Activated CD4-positive, alpha-beta T cell treated with anti-CD3 and anti-CD28 coated beads for 36 hours (primary cell): ENCODE measurements around the gene PAK6. TPM values are rescaled to one million over a fixed set of nuclear protein-coding genes. Genes with fewer than 3 reads are reported as not detected.

Source experiments
- ATAC-seq: fragments of 200-7000 bp; cut with Tn5 transposase; one replicate; pipeline ENCODE4 v1.10.0; 2021; ENCODE audit warnings: mild to moderate bottlenecking, moderate library complexity
- CTCF ChIA-PET: fragments of 350-600 bp; sonication (Branson Sonifier 250); formaldehyde crosslinking; loops from one replicate; lab custom pipeline; 2021; ENCODE audit warnings: antibody characterized with exemption; lab: Charles Lee
- POLR2A ChIA-PET: fragments of 350-600 bp; sonication (Branson Sonifier 250); formaldehyde crosslinking; loops from one replicate; lab custom pipeline; 2021; ENCODE audit warnings: antibody characterized with exemption, inconsistent platforms; lab: Charles Lee
- DNase-seq: peaks from one replicate; pipeline ENCODE4 v3.0.0-alpha.2; 2020
- H3K27ac Mint-ChIP-seq: one replicate; pipeline ENCODE4 v1.8.0; 2021; ENCODE audit warnings: mixed read lengths
- H3K27me3 Mint-ChIP-seq: one replicate; pipeline ENCODE4 v1.8.0; 2021; ENCODE audit warnings: mixed read lengths
- H3K36me3 Mint-ChIP-seq: one replicate; pipeline ENCODE4 v1.8.0; 2021; ENCODE audit warnings: low read depth, mixed read lengths
- H3K4me1 Mint-ChIP-seq: one replicate; pipeline ENCODE4 v1.8.0; 2021; ENCODE audit warnings: mixed read lengths
- H3K4me3 Mint-ChIP-seq: one replicate; pipeline ENCODE4 v1.8.0; 2021; ENCODE audit warnings: mild to moderate bottlenecking, moderate library complexity, mixed read lengths
- H3K9me3 Mint-ChIP-seq: one replicate; pipeline ENCODE4 v1.8.0; 2021; ENCODE audit warnings: low read depth, mixed read lengths
- intact Hi-C, 2 experiments: fragments of 100-400 bp; cut with DNase I in 1 of 2; cut with micrococcal nuclease in 1 of 2; formaldehyde crosslinking; loops; one replicate each; pipeline versions ENCODE4 v1.14.2 to v1.15.1; 2022 to 2024; cut with DNase I, micrococcal nuclease
- total RNA-seq, 2 experiments: library from RNA; stranded (reverse); gene quantifications; one replicate each; pipeline ENCODE4 v1.2.3, GENCODE V29; 2021

The PAK6 gene
- under 1 TPM; 0.30 to 0.53 TPM for total RNA-seq

DNA sequence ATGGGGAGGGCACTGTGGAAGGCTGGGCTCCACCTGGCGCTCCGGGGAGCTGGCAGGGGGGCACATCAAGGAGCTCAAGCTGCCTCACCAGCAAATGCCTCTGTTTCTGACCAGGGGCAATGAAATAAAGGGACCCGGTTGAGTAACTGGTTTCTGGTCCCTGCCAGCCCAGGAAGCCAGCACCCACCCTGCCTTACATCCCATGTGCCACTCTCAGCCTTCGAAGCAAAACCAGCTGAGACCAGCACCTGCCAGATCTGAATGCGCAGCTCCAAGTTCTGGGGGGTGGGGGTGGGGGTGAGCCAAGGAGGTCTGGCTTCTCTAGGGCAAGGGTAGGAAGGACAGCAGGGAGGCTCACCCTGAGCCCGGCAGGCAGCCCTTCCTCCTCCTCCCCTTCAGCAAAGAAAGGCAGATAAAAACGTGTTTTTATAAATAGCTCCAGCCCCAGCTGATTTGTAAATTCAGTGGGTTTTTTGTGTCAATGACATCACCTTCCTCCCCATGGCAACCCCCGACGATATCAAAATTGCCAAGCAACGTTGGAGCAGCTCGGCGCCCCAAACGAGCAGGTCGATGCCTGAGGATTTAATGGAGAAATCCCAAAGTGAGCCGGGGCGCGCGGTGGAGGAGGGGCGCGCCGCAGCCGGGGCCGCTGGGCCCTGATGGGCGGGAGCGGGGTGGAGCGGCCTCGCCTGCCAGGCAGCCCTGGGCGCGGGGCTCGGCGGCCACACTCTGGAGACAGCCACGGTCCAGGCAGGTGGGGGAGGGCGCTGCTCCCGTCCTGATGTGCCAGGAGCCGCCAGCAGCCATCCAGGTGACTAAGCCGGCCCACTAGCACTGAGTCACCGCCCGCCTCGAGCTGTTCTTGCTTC, at the start of gene PAK6:
Gene PAK6 (plus strand): TSS at position 532 of the 872 bp plus-strand sequence. CDS start 25,723 bp downstream, outside the sequence.
- ATAC-seq (peak; percentile 95), DNase-seq (peak; percentile 76)
- no peak within 1 kb of the TSS for H3K4me3 Mint-ChIP-seq
- ChIA-PET POLR2A (no interaction called here), CTCF (interaction anchor here (0.7 to 2.1 kb wide), 11 partner anchors 11 to 106 kb away, joined by 3 to 9 read pairs (median 4); no protein-coding TSS in a partner anchor)
- peak within 1 kb of the TSS; percentile 13 for H3K27ac Mint-ChIP-seq
- H3K9me3 Mint-ChIP-seq = no peaks in the 10 kb centered on the region
- no peaks in the 10 kb centered on the region for H3K36me3 Mint-ChIP-seq
- intact Hi-C loops = no loop called here
- peaks cover 15% of the 10 kb centered on the region for H3K27me3 Mint-ChIP-seq
- H3K4me1 Mint-ChIP-seq = peaks cover 7% of the 10 kb centered on the region

DNA sequence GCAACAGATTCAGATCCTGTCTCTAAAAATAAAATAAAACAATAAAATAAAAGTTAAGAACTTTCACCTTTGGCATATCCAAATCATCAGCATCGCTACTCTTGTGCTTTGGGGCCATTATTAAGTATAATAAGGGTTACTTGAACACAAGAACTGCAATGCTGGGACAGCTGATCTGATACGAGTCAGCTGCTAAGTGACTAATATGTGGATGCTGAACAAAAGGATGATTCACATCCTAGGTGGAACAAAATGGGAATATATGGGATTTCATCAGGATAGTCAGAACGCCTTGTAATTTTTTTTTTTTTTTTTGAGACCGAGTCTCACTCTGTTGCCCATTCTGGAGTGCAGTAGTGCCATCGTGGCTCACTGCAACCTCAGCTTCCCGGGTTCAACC, 48.3 kb upstream of the PAK6 start:
- no peaks in the 10 kb centered on the region for H3K9me3 Mint-ChIP-seq
- no peaks in the 10 kb centered on the region for H3K4me1 Mint-ChIP-seq
- H3K27ac Mint-ChIP-seq = no peak overlapping the region
- ATAC-seq (no peak), DNase-seq (no peak)
- intact Hi-C loops = no loop called here
- peaks cover 50% of the 10 kb centered on the region for H3K36me3 Mint-ChIP-seq
- H3K4me3 Mint-ChIP-seq = no peak overlapping the region
- no peaks in the 10 kb centered on the region for H3K27me3 Mint-ChIP-seq
- POLR2A ChIA-PET = no interaction called here
- CTCF ChIA-PET = interaction anchor here (0.8 kb wide), 1 partner anchor 25 kb away, joined by 3 read pairs; no protein-coding TSS in a partner anchor

DNA sequence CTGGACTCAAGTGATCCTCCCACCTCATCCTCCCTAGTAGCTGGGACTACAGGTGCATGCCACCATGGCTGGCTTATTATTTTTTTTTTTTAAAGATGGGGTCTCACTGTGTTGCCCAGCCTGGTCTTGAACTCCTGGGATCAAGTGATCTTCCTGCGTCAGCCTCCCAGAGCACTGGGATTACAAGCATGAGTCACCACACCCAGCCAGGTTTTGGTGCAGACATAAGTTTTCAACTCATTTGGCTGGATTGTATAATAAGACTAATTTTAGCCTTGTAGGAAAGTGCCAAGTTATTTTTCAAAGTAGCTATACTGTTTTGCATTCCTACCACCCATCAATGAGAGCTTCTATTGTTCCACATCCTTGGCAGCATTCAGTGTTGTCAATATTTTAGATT, 45.9 kb upstream of the PAK6 start:
- DNase-seq = no peak
- H3K36me3 Mint-ChIP-seq = peaks cover 62% of the 10 kb centered on the region
- intact Hi-C loops = no loop called here
- ATAC-seq = no peak
- CTCF ChIA-PET = interaction anchor here (1.2 kb wide), 1 partner anchor 19 kb away, joined by 3 read pairs; no protein-coding TSS in a partner anchor
- POLR2A ChIA-PET = interaction anchor here (0.6 kb wide), 1 partner anchor 11 kb away, joined by 8 read pairs; no protein-coding TSS in a partner anchor
- H3K9me3 Mint-ChIP-seq = no peaks in the 10 kb centered on the region
- peaks cover 16% of the 10 kb centered on the region for H3K4me1 Mint-ChIP-seq
- H3K4me3 Mint-ChIP-seq = no peak overlapping the region
- H3K27me3 Mint-ChIP-seq = no peaks in the 10 kb centered on the region
- no peak overlapping the region for H3K27ac Mint-ChIP-seq

DNA sequence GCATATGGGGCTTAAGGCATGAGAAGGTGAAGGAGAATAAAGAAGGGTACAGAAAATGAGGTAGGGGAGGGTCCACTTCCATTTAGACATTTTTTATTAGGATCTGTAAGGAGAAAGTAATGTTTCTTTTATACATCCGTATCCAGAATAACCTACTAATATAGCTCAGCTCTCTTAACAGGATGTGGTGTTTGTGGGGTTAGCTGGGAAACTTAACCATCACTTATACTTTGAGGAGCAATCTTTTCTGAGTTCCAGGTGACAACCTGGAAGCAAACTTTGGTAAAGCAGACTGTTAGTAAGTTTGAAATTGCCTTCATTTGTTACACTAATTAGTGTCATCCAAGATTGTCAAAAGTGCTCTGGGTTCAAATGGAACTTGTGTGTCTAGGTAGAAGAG, 41.4 kb upstream of the PAK6 start:
- DNase-seq = no peak
- Mint-ChIP-seq H3K27me3 (no peaks in the 10 kb centered on the region), H3K4me3 (no peak overlapping the region), H3K4me1 (peaks cover 29% of the 10 kb centered on the region), H3K27ac (no peak overlapping the region), H3K9me3 (no peaks in the 10 kb centered on the region), H3K36me3 (peaks cover 65% of the 10 kb centered on the region)
- POLR2A ChIA-PET = no interaction called here
- ATAC-seq = no peak
- intact Hi-C loops = no loop called here
- CTCF ChIA-PET = interaction anchor here (1.0 to 2.1 kb wide), 4 partner anchors 9 to 20 kb away, joined by 3 to 8 read pairs (median 4); no protein-coding TSS in a partner anchor

DNA sequence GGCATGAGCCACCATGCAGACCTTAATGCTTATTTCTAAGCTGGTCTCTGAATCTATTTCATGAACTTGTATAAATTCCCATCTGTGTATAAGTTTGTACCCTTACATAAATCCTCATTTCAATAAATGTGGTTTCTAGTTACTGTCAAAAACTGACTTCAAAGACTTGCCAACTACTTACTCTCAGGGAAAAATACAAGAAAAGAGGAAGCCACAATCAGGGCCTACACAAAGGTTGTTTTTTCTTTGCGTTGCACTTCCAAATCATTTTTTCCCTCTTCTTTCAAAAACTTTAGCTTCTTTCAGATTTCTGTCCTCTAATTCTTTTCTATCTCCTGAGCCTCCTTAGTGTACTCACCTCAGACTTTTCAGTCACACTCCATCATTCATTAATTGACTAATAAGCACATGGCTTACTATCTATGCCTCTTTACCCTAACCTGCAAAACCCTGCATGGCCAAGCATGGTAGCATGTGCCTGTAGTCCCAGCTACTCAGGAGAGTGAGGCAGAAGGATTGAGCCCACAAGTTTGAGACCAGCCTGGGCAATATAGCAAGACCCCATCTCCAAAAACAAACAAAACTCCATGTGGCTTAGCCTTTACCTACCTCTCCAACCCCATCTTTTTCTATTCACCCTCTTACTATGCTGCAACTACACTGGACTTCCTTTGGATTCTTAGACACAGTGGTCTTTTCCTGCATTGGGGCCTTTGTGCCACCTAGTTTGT, 40.3 kb upstream of the PAK6 start:
- intact Hi-C loops = no loop called here
- Mint-ChIP-seq H3K27me3 (no peaks in the 10 kb centered on the region), H3K4me1 (peaks cover 29% of the 10 kb centered on the region), H3K4me3 (no peak overlapping the region), H3K36me3 (peaks cover 71% of the 10 kb centered on the region), H3K9me3 (no peaks in the 10 kb centered on the region), H3K27ac (no peak overlapping the region)
- ATAC-seq (no peak), DNase-seq (no peak)
- ChIA-PET CTCF (interaction anchor here (1.2 to 1.6 kb wide), 4 partner anchors 10 to 19 kb away, joined by 3 to 4 read pairs (median 3); no protein-coding TSS in a partner anchor), POLR2A (no interaction called here)

DNA sequence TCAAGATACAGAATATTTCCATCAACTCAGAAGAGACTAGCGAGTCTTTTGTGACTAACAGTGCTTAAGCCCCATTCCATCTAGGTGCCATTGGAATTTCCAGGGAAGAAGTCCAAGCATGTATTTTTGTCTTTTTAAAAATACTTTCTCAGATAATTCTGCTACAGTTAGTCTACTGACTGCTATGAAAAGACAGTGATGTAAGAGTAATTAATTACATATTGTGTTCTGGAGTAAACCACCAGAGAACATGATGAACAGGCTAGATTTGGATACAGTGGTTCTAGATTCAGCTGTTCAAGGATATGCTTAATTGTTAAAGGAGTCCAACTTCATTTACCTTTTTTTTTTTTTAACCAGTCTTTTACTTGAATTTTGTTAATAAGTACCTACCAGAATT, 34.8 kb upstream of the PAK6 start:
- no peaks in the 10 kb centered on the region for H3K27me3 Mint-ChIP-seq
- peaks cover under 1% of the 10 kb centered on the region for H3K4me1 Mint-ChIP-seq
- ATAC-seq (no peak), DNase-seq (no peak)
- peaks cover 53% of the 10 kb centered on the region for H3K36me3 Mint-ChIP-seq
- ChIA-PET POLR2A (no interaction called here), CTCF (interaction anchor here (0.9 to 1.9 kb wide), 3 partner anchors 14 to 235 kb away, joined by 3 to 10 read pairs (median 3); no protein-coding TSS in a partner anchor)
- intact Hi-C loops = no loop called here
- no peak overlapping the region for H3K27ac Mint-ChIP-seq
- no peaks in the 10 kb centered on the region for H3K9me3 Mint-ChIP-seq
- H3K4me3 Mint-ChIP-seq = no peak overlapping the region

DNA sequence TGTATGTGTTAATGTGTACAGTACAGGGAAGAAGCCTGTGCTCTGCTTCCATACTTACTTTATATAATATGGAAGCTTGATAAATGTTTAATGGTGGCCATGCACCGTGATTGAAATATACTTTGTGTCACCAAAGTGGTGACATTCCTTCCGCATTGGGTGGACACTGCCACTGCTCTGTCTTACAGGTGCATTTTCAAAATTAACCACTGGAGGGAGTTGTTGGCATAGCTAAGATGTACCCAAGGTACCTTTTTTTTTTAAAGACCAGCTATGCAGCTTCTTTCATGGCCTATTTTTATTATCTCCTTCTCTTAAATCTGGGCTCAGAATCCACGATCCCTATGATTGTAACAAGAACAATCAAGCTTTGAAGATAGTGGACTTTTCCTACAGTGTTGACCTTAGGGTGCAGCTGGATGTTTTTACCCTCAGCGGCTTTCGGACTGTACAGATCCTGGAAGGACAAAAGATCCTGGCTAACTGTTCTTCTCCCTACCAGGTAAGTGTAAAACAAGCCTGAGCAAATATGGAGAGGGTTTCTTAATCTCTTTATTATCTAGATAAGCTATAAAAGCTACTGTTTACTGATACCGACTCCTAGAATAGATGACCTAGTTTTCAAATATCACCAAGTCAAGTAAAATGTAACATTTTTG, 21.6 kb upstream of the PAK6 start:
- Mint-ChIP-seq H3K4me3 (no peak overlapping the region), H3K4me1 (no peaks in the 10 kb centered on the region), H3K36me3 (peaks cover 43% of the 10 kb centered on the region), H3K27ac (no peak overlapping the region), H3K27me3 (no peaks in the 10 kb centered on the region), H3K9me3 (no peaks in the 10 kb centered on the region)
- peak; percentile 91 for ATAC-seq
- ChIA-PET CTCF (interaction anchor here (0.6 to 7.4 kb wide), 51 partner anchors 10 to 401 kb away, joined by 3 to 146 read pairs (median 4); partner anchors contain the start of genes KNSTRN, PAK6, PLCB2 and SRP14), POLR2A (no interaction called here)
- intact Hi-C loops = loop anchor here (1.0 to 5.0 kb wide), 3 partner anchors 57 to 172 kb away; no protein-coding TSS in a partner anchor
- peak; percentile 50 for DNase-seq

DNA sequence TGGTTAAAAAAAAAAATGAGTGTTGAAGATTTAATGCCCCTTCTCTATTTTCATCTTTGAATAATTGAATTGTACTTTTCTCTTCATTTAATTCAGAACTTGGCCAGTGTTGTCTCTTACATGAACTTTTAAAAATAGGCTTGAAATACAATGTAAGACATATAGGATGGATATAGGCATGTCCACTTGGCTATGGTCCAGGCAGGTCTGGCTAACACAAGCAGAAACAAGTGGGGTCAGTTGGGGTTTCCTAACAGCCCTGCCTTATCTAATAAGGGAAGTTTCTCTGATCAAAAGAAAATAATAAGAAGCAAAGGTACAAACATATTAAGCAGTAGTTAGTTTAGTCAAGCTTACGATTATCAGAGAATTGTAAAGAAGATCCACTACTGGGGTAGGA, 19.1 kb upstream of the PAK6 start:
- Mint-ChIP-seq H3K36me3 (peaks cover 35% of the 10 kb centered on the region), H3K4me3 (no peak overlapping the region)
- CTCF ChIA-PET = interaction anchor here (0.5 to 7.4 kb wide), 5 partner anchors 44 to 90 kb away, joined by 3 to 146 read pairs (median 3); partner anchors contain the start of gene PLCB2

DNA sequence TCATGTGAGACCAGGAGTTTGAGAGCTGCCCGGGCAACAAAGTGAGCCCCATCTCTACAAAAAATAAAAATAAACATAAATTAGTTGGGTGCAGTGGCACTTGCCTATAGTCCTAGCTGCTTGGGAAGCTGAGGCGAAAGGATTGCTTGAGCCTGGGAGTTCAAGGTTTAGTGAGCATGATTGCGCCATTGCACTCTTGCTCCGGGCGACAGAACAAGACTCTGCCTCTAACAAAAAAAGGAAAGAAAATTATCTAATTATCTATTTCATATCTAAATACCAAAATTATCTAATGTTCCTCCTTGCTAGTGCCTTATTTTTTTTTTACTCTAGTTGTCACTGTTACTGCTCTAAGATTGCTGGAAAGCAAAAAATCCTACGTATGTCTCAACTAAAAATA, 16.7 kb upstream of the PAK6 start:
- Mint-ChIP-seq H3K4me3 (no peak overlapping the region), H3K9me3 (no peaks in the 10 kb centered on the region), H3K27me3 (no peaks in the 10 kb centered on the region), H3K4me1 (peaks cover 12% of the 10 kb centered on the region), H3K36me3 (peaks cover 37% of the 10 kb centered on the region), H3K27ac (no peak overlapping the region)
- ATAC-seq (no peak), DNase-seq (no peak)
- CTCF ChIA-PET = interaction anchor here (0.8 to 2.6 kb wide), 2 partner anchors 50 to 52 kb away, joined by 3 to 17 read pairs; no protein-coding TSS in a partner anchor
- POLR2A ChIA-PET = no interaction called here
- intact Hi-C loops = no loop called here

More for the DNA sequence above, 19.1 kb upstream of the PAK6 start:
- Mint-ChIP-seq H3K4me1 (no peaks in the 10 kb centered on the region), H3K27ac (no peak overlapping the region), H3K9me3 (no peaks in the 10 kb centered on the region), H3K27me3 (no peaks in the 10 kb centered on the region)
- intact Hi-C loops = loop anchor here in 1 of 2 experiments (5.0 kb wide), 1 partner anchor 172 kb away; no protein-coding TSS in a partner anchor
- POLR2A ChIA-PET = no interaction called here
- no peak for DNase-seq
- ATAC-seq = no peak

DNA sequence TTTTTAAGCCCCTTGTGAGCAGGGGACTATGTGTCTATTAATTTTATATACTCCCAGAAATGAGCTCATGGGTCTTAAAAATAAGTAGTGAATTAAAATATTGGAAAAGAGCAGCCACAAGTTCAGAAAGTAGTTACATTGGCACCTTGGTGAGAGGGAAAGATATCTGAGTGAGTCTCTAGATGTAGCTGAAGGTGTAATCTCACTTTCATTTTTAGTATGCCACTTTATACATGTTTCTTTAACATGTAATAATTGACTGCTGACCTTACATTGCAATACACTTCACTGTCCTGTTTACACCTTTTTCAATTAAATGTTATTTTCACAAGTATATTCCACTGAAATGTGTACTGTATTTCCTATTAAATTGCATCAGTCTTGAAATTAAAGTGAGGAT, 12.1 kb upstream of the PAK6 start:
- ATAC-seq (peak; percentile 80), DNase-seq (no peak)
- Mint-ChIP-seq H3K4me3 (no peak overlapping the region), H3K27me3 (no peaks in the 10 kb centered on the region), H3K9me3 (no peaks in the 10 kb centered on the region), H3K4me1 (peaks cover 12% of the 10 kb centered on the region), H3K36me3 (peaks cover 19% of the 10 kb centered on the region), H3K27ac (no peak overlapping the region)
- CTCF ChIA-PET = interaction anchor here (0.8 to 4.9 kb wide), 10 partner anchors 9 to 324 kb away, joined by 3 to 48 read pairs (median 3); partner anchors contain the start of gene PAK6
- POLR2A ChIA-PET = interaction anchor here (0.7 to 0.8 kb wide), 2 partner anchors 178 to 293 kb away, joined by 3 read pairs; partner anchors contain the start of gene EIF2AK4
- intact Hi-C loops = no loop called here
